Fibroblast of skin of scalp (primary cell): ENCODE results near the gene TIMMDC1.
A peak's percentile ranks its signal among the peaks of the same experiment; 100 is the strongest.
"Not testable (repeated sequence)": the region's sequence is repeated elsewhere in the genome, so short reads cannot be mapped to it uniquely, and the experiment has no call there.

Experiments used
- DNase-seq: peaks from one replicate; pipeline ENCODE4 v3.0.0-alpha.2; 2013

Gene TIMMDC1

GRCh38 chr3:119514637-119515036, 16.3 kb downstream of the TIMMDC1 start:
- DNase-seq, result no peak

- no peak for DNase-seq
These were observed 18.8 kb downstream of the TIMMDC1 start for GRCh38 chr3:119517112-119517511.

GRCh38 chr3:119518026-119518425, 19.7 kb downstream of the TIMMDC1 start:
- no peak for DNase-seq

GRCh38 chr3:119524931-119525662, 26.8 kb downstream of the TIMMDC1 start:
- DNase-seq, result peak; percentile 17

- no peak for DNase-seq
These were observed 29.4 kb downstream of the TIMMDC1 start for GRCh38 chr3:119527714-119528113.

- peak; percentile 75 for DNase-seq
These were observed 31.5 kb downstream of the TIMMDC1 start for GRCh38 chr3:119529883-119530282.

GRCh38 chr3:119530456-119530855, 32.1 kb downstream of the TIMMDC1 start:
- DNase-seq, result no peak

- DNase-seq, result no peak
These were observed 32.8 kb downstream of the TIMMDC1 start for GRCh38 chr3:119531151-119531550.

GRCh38 chr3:119534296-119534695, 35.9 kb downstream of the TIMMDC1 start:
- DNase-seq, result no peak

- no peak for DNase-seq
These were observed 38.4 kb downstream of the TIMMDC1 start for GRCh38 chr3:119536757-119537156.

GRCh38 chr3:119538772-119539171, 40.4 kb downstream of the TIMMDC1 start:
- no peak for DNase-seq

- DNase-seq, result no peak
These were observed 43.2 kb downstream of the TIMMDC1 start for GRCh38 chr3:119541547-119541946.

GRCh38 chr3:119542168-119542767, 43.9 kb downstream of the TIMMDC1 start:
- DNase-seq, result no peak

GRCh38 chr3:119543147-119543546, 44.8 kb downstream of the TIMMDC1 start:
- no peak for DNase-seq

GRCh38 chr3:119547227-119547626, 48.9 kb downstream of the TIMMDC1 start:
- DNase-seq, result no peak

- peak; percentile 6 for DNase-seq
These were observed 50.0 kb downstream of the TIMMDC1 start for GRCh38 chr3:119548341-119548740.

GRCh38 chr3:119550192-119550910, 52.0 kb downstream of the TIMMDC1 start:
- DNase-seq, result no peak

- DNase-seq, result no peak
These were observed 53.3 kb downstream of the TIMMDC1 start for GRCh38 chr3:119551598-119551997.

- DNase-seq, result not testable (repeated sequence)
These were observed 54.6 kb downstream of the TIMMDC1 start for GRCh38 chr3:119552928-119553327.

- no peak for DNase-seq
These were observed 55.6 kb downstream of the TIMMDC1 start for GRCh38 chr3:119553823-119554415.

GRCh38 chr3:119555309-119555735, 57.0 kb downstream of the TIMMDC1 start:
- no peak for DNase-seq

- DNase-seq, result no peak
These were observed 57.6 kb downstream of the TIMMDC1 start for GRCh38 chr3:119555929-119556328.

GRCh38 chr3:119557192-119557876, 59.0 kb downstream of the TIMMDC1 start:
- DNase-seq, result no peak
